Renal pelvis (tissue), 4 donors: ENCODE measurements around the gene SENP5. TPM values are rescaled to one million over a fixed set of nuclear protein-coding genes. Genes with fewer than 3 reads are reported as not detected.
A peak's percentile ranks its signal among the peaks of the same experiment; 100 is the strongest.
"Not testable (repeated sequence)": the region's sequence is repeated elsewhere in the genome, so short reads cannot be mapped to it uniquely, and the experiment has no call there.

Experiments
- DNase-seq: peaks from one replicate; pipeline ENCODE4 v3.0.0-alpha.2; 2013
- polyA plus RNA-seq, 3 donors: library from polyadenylated mRNA; unstranded; fragments of 120-200 nt; gene quantifications; one replicate each; pipeline ENCODE4 v1.2.1, GENCODE V29; 2013; ENCODE audit not compliant: insufficient read length in 3 of 3

Gene SENP5
- polyA plus RNA-seq, 3 donors: 18.6 to 34.7 (median 32.6) TPM

- DNase-seq: no peak
These were observed 64.9 kb downstream of the SENP5 start for GRCh38 chr3:196932600-196932999.

DNA sequence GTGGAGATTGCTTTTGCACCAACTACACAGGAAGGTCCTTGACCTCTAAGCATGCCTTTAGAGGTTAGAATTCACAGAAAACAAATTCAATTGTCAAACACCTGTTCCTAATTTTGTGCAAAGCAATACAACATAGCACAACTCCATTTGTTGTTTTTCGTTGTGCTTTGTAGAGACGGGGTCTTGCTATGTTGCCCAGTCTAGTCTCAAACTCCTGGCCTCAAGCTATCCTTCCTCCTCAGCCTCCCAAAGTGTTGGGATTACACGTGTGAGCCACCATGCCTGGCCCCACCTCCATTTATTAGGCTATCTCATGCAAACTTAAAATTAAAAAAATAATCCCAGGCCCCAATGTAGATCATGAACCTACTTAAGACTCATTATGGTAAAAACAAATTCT lies 68.6 kb downstream of the SENP5 start:
- DNase-seq: no peak

DNA sequence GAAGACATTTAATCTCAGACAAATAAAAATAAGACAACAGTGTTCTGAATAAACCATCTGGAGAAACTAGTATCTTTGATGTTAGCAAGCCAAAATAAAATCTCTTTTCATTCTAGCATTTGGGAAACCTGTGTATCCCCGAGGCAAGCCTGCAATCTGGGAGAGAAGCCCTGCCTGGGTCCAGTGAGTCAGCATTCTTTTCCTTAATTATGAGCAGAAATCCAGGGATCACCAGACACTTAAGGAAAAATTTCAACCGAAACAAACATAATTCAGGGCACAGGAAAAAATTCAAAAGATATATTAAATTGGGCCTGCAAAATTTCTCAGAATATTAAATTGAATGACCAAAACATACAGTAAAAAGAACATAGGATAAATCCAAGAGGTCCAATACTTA lies 70.4 kb downstream of the SENP5 start:
- DNase-seq: no peak

DNA sequence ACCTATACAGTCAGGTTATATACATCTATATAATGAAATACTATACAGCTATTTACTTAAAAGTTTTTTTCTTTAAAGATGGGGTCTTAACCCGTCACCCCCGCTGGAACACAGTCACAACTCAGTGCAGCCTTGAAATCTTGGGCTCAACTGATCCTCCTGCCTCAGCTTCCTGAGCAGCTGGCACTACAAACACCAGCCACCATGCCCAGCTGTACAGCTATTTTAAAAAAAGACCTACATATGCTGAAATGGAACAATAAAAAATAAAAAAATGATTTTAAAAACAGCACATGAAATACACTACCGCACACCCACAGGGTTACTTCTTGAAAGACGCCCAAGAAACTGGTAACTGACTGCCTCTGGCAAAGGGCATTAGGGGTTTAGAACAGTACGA lies 70.9 kb downstream of the SENP5 start:
- DNase-seq: no peak

- DNase-seq: peak; percentile 40
These were observed 74.1 kb downstream of the SENP5 start for GRCh38 chr3:196941729-196942225.

DNA sequence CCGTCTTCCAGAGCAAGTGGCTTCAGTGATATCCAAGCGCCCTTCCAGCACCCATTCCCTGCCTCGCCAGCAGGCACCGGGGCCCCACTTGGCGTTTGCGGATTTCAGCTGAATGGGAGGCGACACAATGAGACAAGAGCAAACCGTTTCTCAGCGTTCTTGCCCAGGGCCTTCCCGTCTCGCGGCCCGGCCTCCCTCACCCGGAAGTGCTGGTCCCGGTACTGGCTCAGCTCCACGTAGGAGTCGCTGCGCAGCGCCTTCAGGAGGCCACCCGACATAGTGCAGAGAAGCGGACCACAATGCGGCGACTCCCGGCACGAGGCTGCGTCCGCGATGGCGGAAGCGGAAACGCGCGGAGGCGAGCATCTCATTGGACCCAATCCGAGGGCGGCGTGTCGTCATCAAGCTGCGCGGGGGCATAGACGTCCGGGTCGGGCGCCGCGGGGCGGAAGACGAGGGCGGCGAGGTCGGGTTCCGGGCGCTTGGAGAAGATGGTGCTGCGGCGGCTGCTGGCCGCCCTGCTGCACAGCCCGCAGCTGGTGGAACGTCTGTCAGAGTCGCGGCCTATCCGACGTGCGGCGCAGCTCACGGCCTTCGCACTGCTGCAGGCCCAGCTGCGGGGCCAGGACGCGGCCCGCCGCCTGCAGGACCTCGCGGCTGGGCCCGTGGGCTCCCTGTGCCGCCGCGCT lies 74.7 kb downstream of the SENP5 start, which contains the start of gene NCBP2:
NCBP2 (minus strand) TSS at position 303 of the 689 bp plus-strand sequence; CDS start at position 278, 25 bp downstream.
- peak; percentile 97 for DNase-seq

- DNase-seq: no peak
These were observed 75.2 kb downstream of the SENP5 start for GRCh38 chr3:196942915-196943277.

DNA sequence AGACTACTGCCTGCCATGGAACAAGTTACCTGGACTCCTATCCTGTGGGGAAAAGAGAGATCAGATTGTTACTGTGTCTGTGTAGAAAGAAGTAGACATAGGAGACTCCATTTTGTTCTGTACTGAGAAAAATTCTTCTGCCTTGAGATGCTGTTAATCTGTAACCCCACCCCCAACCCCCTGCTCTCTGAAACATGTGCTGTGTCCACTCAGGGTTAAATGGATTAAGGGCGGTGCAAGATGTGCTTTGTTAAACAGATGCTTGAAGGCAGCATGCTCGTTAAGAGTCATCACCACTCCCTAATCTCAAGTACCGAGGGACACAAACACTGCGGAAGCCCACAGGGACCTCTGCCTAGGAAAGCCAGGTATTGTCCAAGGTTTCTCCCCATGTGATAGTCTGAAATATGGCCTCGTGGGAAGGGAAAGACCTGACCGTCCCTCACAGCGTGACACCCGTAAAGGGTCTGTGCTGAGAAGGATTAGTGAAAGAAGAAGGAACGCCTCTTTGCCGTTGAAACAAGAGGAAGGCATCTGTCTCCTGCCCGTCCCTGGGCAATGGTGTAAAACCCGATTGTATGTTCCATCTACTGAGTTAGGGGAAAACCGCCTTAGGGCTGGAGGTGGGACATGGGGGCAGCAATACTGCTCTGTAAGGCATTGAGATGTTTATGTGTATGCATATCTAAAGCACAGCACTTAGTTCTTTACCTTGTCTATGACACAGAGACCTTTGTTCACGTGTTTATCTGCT lies 76.5 kb downstream of the SENP5 start:
- DNase-seq: not testable (repeated sequence)

GRCh38 chr3:196947136-196947859 lies 79.6 kb downstream of the SENP5 start:
- DNase-seq: no peak

- DNase-seq: no peak
These were observed 80.2 kb downstream of the SENP5 start for GRCh38 chr3:196947860-196948441.

- no peak for DNase-seq
These were observed 80.9 kb downstream of the SENP5 start for GRCh38 chr3:196948442-196949284.

- no peak for DNase-seq
These were observed 81.5 kb downstream of the SENP5 start for GRCh38 chr3:196949285-196949619.

DNA sequence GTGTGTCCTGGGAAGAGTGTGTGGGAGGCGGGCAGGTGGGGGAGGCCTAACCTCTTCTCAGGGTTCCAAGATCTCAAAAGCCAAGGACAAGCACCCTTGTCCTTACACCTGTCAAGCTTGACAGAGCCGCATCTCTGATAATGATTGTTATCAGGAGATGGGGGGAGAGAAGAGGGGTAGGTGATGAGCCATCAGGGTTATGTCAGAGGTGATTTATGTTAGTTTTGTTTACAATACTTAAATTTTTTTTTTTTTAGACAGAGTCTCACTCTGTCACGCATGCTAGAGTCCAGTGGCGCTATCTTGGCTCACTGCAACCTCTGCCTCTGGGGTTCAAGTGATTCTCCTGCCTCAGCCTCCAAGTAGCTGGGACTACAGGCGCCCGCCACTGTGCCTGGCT lies 82.0 kb downstream of the SENP5 start:
- DNase-seq: no peak

DNA sequence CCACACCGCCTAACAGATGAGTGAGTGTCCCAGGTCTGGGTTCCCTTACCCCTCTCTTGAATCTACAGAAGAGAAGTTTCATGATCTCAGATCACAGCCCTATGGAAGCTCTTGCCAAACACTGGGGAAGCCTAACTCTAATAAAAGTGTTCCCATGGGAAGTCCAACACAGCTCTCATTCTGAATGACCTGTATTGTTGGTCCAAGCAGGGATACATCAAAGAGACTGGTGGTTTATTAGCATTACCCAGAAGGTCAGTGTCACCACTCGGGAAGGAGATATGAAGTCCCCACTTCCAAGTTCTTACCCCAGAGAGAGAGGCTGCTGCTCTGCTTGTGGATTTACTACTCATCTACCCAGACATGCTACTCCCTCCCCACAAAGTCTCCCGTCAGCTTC lies 83.7 kb downstream of the SENP5 start:
- no peak for DNase-seq

- DNase-seq: no peak
These were observed 87.1 kb downstream of the SENP5 start for GRCh38 chr3:196954832-196955231.

GRCh38 chr3:196962108-196962929 lies 94.6 kb downstream of the SENP5 start:
- no peak for DNase-seq

DNA sequence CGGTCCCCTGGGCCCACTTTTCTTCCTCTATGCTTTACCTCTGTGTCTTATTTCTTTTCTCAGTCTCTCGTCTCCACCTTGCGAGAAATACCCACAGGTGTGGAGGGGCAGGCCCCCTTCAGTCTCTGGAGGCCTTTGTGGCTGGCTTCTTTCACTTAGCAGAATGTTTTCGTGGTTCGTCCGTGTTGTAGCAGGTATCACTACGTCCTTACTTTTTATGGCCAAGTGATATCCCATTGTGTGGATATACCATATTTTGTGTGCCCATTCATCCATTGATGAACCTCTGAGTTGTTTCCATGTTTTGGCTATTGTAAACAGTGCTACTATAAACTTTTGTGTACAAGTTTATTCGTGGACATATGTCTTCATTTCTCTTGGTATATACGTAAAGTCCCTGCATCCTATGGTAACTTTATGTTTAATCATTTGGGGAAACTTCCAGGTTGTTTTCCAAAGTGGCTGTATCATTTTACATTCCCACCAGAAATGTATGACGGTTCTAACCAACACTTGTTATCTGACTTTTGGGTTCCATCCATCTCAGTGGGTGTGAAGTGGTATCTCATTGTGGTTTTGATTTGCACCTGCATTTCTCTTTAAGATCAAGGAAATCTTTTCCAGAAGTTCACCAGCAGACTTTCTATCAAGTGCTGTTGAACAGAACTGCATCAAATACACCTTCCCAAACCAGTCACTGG lies 95.4 kb downstream of the SENP5 start:
- DNase-seq: no peak

- DNase-seq: no peak
These were observed 95.9 kb downstream of the SENP5 start for GRCh38 chr3:196963631-196963953.

DNA sequence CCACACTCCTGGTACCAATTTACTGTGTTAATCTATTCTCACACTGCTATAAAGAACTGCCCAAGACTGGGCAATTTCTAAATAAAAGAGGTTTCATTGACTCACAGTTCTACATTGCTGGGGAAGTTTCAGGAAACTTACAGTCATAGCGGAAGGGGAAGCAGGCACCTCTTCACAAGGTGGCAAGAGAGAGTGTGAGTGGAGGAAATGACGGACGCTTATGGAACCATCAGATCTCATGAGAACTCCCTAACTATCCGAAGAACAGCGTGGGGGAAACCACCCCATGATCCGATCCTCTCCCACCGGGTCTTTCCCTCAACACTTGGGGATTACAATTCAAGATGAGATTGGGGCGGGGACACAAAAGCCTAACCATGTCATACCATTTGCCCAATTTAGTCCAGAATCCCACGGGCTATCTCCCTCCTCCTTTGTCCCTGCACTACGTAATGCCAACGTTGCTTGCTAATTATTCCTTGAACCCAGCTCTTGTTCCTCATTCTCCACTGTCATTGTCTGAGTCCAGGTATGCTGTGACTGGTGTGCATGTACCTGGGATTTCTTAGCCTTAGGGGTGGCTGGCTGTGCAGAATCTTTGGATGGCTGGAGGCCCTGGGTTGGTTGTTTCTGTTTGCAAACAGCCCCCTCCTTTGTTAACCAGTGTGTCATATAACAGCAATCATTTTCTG lies 97.5 kb downstream of the SENP5 start:
- no peak for DNase-seq
